ENCODE results near the gene PROZ. TPM values are rescaled to one million over a fixed set of nuclear protein-coding genes. Genes with fewer than 3 reads are reported as not detected.

PROZ gene
- polyA plus RNA-seq, 1 donor = 2.3 TPM

DNA sequence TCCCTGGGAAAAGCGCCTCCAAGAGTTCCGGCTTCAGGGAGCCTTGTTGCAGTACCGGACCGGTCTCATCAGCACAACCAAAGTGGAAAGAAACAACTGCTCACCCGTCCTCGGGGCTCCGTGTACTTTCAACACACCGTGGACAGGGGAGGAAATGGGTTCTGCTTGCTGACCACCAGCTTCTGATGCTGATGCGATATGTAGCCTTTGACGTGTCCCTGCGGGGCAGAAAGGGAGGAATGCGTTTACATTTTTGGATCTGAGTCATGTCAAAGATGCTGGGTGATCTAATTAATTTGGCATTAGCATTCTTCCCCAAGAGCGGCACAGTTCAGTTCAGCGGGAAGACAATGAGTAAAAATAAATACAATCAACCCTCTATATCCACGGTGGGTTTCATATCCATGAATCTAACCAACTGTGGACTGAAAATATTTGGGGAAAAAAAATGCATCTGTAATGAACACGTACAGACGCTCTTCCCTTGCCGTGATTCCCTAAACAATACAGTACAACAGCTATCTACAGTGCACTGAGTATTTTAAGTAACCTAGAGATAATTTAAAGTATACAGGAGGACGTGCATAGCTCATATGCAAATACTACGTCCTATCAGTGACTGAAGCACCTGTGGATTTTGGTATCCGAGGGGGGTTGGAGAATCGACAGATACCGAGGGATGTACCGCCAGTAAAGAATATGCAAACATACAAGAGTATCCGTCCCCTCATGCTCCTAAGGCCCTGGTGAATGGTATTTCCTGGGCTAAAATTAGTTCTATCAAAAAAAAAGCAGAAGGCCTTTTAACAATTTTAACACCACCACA lies 19.8 kb downstream of the PROZ start:
- no peak for DNase-seq

- DNase-seq = no peak
Measured at GRCh38 chr13:113178896-113179167, 20.4 kb downstream of the PROZ start.

DNA sequence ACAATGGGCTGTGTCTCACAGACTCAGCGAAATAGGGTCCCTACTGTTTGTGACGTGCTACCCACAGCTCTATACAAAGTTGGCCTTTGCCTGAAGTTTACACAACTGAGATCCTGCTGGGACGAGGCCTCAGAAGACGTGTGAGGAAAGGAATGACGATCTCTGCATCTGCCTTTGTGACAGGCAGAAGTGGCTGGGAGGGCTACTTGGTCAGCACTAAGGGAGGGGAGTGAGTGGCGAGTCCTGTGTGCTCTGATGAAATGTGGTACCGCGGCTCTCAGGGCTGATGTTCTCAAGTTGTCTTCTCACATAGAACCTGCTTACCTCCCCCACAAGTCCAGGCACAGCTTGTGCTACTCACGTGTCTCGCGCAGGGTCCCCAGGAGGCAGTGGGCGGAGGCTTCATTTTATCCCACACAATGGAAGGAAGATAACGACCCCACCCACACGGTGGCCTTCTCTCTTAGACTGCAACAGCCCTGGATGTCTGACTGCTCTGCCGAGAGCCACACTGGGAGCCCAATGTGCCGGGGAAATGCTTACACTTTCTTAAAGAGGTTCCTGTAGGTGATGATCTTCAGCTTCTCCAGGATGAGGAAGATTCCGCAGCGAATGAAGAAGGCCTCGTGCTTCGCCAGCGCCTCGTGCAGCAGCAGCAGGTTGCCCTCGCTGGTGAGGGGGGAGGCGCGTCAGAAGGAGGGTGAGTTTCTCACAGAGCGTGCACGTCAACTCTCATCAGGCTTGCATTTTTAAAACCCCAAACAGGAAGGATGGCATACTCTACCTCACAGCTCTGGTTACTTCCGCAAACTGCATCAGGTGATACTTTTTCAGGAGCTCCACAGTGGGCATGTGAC lies 21.2 kb downstream of the PROZ start:
- DNase-seq = no peak

DNA sequence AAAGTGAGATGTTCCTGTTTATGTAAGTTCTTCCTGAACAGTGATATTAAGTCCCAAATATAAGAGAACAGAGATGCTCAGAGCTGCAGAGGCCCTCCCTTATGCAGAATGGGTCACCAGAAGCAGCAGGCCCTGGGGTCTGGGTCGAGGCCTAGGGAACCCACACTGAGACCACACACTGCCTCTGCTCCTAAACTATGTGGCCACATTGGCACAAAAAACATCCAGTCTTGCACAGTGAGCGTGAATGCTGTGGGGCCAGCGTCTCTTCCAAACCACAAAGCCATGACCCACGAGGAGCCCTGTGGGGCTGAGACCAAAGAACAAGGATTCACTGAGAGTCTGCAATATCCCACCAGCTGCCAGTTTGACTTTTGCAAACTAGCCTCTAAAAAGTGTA lies 23.6 kb downstream of the PROZ start:
- DNase-seq = no peak

DNA sequence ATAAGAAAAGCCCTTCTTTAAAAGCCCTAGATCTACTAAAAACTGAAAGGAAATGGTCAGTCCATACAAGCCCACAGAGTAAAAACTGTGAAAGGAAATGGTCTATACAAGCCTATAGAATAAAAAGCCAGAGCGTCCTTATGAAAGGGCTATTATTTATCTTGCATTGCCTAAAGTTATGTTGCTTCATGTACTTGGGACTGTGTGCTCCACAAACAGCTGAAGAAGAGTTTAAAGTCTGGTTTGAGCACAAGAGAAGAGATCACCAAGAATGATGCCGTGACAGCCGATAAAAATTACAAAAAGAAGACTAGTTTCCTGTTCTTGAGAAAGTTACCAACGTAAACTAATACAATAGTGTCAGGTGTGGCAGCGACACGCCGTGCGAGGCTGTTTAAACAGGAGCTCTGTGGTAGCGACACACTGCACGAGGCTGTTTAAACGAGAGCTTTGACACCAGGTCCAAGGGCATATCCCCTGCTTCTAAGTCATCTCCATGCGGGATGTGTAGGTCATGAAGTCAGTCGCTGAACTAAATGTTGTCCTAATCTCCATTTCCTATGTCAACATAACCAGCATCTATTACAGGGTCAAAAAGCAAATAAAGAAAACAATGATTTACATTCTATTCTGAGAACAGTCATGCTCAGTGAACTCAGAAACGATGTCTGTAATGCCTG lies 25.1 kb downstream of the PROZ start:
- no peak for DNase-seq

GRCh38 chr13:113184568-113185440 lies 26.4 kb downstream of the PROZ start:
- DNase-seq = no peak

GRCh38 chr13:113186061-113186900 lies 27.8 kb downstream of the PROZ start:
- DNase-seq = no peak

DNA sequence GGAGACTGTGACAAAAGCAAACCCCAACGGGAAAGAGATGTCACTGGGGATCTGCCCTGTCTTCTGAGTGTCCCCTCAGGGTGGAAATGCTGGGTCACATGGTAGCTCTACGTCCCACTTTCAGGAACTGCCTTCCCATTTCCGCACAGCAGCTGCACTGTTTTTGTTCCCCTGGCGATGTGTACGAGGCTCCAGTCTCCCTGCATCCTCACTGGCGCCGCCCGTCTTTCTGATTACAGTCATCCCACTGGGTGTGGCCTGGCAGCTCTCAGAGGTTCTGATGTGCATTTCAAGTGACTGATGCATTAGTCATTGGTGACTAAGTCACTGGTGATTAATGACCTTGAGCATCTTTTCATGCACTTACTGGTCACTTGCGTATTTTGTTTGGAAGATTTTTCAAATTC lies 28.8 kb downstream of the PROZ start:
- DNase-seq = no peak

DNA sequence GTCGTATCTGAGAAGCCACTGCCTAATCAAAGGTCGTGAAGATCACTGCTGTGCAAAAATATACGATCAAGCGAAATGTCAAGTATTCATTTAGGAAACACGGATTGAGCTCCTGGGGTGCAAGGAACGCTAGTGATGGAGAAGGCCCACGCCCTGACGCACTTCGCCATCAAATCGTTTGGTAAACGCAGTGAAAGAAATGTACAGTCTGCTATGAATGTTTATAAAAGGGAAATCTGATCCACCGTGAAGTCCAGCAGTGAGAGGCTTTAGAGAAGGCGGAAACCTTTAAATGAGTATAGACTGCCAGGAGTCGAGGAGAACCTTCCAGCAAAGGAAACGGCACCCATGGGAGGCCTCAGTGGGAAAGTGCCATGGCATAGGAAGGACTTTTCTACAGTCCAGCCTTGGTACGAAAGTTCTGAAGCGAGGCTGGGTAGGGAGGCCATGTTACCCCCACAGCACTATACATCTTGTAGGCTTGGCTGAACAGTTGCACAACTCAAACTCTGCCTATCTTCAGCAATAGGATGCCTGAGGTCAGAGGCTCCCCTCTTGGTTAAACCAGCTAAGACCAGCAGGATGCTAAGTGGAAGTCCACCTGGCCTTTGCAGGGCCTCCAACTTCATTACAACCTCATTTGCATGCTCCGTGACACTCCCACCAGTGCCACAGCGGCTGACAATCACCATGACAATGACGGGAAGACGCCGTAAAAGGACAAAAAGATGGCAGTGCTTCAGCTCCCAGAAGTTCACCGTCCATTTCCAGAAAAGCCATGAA lies 29.6 kb downstream of the PROZ start:
- DNase-seq = no peak

DNA sequence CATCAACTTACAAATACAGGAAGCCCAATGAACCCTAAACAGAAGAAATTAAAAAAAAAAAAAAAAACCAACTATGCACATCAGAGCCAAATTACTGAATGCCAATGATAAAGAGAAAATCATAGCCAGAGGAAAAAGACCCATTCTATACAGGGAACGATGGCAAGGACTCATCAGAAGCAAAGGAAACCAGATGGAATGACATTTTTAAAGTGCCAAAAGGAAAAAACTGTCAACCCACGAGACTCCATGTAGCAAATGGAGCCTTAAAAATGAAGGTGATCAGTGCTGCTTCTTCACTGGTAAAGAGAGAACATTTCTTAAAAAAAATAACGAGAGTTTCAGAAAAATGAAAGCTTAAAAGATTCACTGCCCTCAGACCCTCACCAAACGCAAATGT lies 31.7 kb downstream of the PROZ start:
- DNase-seq = no peak

- DNase-seq = no peak
Measured at GRCh38 chr13:113192279-113192678, 33.8 kb downstream of the PROZ start.

DNA sequence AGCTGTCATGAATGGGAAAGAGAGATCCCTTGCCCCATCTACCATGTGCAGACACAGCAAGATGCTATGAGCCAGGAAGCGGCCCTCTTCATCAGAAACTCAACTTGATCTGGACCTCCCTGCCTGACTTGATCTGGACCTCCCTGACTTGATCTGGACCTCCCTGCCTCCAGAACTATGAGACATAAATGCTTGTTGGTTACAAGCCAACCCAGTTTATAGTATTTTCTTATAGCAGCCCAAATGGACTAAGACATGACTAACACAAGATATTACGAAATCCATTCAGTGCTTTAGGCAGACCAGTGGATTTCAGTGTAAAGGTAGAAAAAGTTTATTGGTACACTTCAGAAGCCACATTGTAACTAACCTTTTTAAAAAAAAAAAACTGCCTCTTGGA lies 34.5 kb downstream of the PROZ start:
- DNase-seq = no peak

DNA sequence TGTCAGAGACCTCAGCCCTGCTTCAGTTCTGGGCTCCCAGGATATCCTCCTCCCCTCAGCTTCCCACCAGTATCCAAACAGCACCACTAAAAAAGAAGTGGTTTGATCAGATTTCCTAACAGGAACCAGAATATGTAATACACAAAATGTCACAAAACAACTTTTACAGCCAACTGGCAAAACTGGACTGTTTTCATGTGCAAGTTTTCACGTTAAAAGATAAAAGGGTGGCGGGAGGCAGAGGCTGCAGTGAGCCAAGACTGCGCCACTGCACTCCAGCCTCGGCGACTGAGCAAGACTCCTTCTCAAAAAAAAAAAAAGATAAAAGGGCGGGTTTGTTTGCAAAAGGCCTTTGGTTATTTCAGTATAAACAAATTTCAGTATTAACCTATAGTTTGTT lies 36.9 kb downstream of the PROZ start:
- no peak for DNase-seq

- no peak for DNase-seq
Measured at GRCh38 chr13:113196970-113197737, 38.7 kb downstream of the PROZ start.

GRCh38 chr13:113201815-113202214 lies 43.4 kb downstream of the PROZ start:
- no peak for DNase-seq

GRCh38 chr13:113202912-113203311 lies 44.5 kb downstream of the PROZ start:
- DNase-seq = no peak

DNA sequence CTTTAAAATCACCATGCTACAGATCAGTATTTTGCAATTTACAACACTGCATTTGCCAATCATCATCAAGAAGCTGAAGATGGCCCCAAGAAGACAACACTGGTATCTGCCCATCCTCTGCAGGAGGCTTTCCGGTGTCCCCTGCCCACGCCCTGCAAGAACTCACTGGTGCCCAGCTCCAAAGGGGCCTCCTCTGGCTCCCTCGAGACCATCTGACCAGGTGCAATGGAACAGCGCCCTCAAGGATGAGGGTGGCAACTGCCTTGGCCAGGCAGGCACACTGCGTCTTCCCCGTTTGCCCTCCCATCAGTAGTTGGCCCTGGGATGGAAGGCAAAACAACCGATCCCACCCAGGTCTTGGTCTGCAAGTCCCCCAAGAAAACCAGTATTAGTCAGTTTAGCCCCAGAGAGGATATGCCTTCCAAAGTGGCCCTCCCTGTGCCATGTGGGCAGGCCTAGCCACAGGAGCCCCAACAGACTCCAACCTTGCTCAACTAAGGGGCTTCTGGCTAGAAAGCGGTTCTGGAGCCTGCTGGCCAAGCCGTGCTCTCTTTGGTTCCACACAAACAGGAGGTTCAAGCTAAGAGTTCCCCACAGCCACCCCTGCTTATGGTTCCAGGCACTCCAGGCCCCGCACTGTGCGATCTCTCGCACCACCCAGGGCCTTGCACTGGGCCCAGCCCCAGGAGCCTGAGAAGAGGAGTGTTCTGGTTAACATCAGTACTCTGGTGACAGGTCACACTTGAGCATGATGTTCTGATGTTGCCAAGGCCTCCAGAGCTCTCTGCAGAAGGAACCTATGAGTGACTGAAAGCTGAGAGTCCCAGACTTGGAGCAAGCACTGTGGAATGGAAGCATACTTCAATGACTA lies 45.3 kb downstream of the PROZ start:
- DNase-seq = no peak

DNA sequence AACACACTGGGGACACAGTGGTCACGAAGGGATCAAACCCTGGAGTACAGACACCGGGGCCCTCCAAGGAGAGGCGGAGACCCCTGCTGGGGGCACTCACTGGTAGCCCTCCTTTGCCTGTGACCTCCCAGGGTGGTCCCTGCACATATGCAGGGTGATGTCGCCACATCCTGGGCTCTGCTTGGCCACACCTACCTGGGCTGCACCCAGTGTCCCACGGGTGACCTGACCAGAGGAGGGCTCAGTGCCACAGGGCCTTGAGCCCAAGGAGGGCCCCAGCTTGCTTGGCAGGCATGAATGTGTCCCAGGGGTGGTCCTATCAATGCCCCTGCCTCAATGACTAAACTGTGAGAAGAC lies 45.9 kb downstream of the PROZ start:
- no peak for DNase-seq

Data from left kidney (tissue), 2 donors.